K562 (cell line): ENCODE results near the gene B9D2. TPM values are rescaled to one million over a fixed set of nuclear protein-coding genes. Genes with fewer than 3 reads are reported as not detected.

Source experiments
- CHD4 ChIP-seq: fragments of 200-600 bp; sonication (generic); IDR thresholded peaks from 3 replicates; pipeline ENCODE4 v1.6.1; 2012; ENCODE audit warnings: low read depth, mild to moderate bottlenecking, mixed read lengths, low read length, inconsistent platforms; ENCODE audit not compliant: insufficient read depth, insufficient replicate concordance, poor library complexity, severe bottlenecking
- CLOCK ChIP-seq: fragments of 250-450 bp; sonication (Bioruptor Pico); IDR thresholded peaks from 2 replicates; pipeline ENCODE4 v1.4.0; 2020; ENCODE audit warnings: mild to moderate bottlenecking, moderate library complexity, borderline replicate concordance
- DMBX1 ChIP-seq: fragments of 250-450 bp; sonication (Bioruptor Pico); IDR thresholded peaks from 2 replicates; pipeline ENCODE4 v1.8.0; 2022; ENCODE audit warnings: inconsistent platforms, mild to moderate bottlenecking, moderate library complexity, borderline replicate concordance
- FIP1L1 ChIP-seq: fragments of 200-400 bp; formaldehyde crosslinking; IDR thresholded peaks from 2 replicates; pipeline ENCODE4 v1.6.1; 2018; ENCODE audit warnings: mild to moderate bottlenecking, low read depth, low read length; ENCODE audit not compliant: poor library complexity, severe bottlenecking
- ILK ChIP-seq: fragments of 450-650 bp; IDR thresholded peaks from 2 replicates; pipeline ENCODE4 v1.6.1; 2016; ENCODE audit warnings: missing genetic modification characterization, low read depth, mild to moderate bottlenecking, missing compliant biosample characterization, moderate library complexity, borderline replicate concordance
- JUN ChIP-seq, 2 experiments: sonication (generic) in 1 of 2; formaldehyde crosslinking in 1 of 2; IDR thresholded peaks; 2 replicates each; pipeline versions ENCODE4 v1.6.1 to v1.8.0; 2012 to 2022; ENCODE audit warnings: borderline replicate concordance in 2 of 2, mild to moderate bottlenecking in 2 of 2, improper control_type of control experiment in 1 of 2, low read depth in 1 of 2, low read length in 1 of 2, missing genetic modification reagents in 1 of 2
- LEF1 ChIP-seq: fragments of 450-650 bp; IDR thresholded peaks from 2 replicates; pipeline ENCODE4 v1.6.1; 2016; ENCODE audit warnings: mild to moderate bottlenecking
- RBM34 ChIP-seq: fragments of 200-400 bp; formaldehyde crosslinking; IDR thresholded peaks from 2 replicates; pipeline ENCODE4 v1.6.1; 2018; ENCODE audit warnings: low read length, borderline replicate concordance; ENCODE audit not compliant: insufficient read depth
- RBM39 ChIP-seq: fragments of 200-400 bp; formaldehyde crosslinking; optimal IDR thresholded peaks from 2 replicates; pipeline ENCODE3; 2018; ENCODE audit warnings: low read depth, low read length
- RFX5 ChIP-seq: IDR thresholded peaks from 2 replicates; pipeline ENCODE4 v1.6.1; 2011; ENCODE audit warnings: low read depth, mild to moderate bottlenecking, improper control_type of control experiment, low read length
- SRSF3 ChIP-seq: fragments of 200-400 bp; formaldehyde crosslinking; IDR thresholded peaks from 2 replicates; pipeline ENCODE4 v1.6.1; 2016; ENCODE audit warnings: mild to moderate bottlenecking, low read length, moderate library complexity; ENCODE audit not compliant: insufficient read depth
- TCF7 ChIP-seq: sonication (generic); IDR thresholded peaks from 2 replicates; pipeline ENCODE4 v1.6.1; 2016; ENCODE audit warnings: antibody characterized with exemption, borderline replicate concordance
- TRIM28 ChIP-seq: fragments of 450-650 bp; IDR thresholded peaks from 2 replicates; pipeline ENCODE4 v1.6.1; 2017
- ZFP36 ChIP-seq: fragments of 150-350 bp; IDR thresholded peaks from 2 replicates; pipeline ENCODE4 v1.6.1; 2018; ENCODE audit warnings: low read length, low read depth; ENCODE audit not compliant: partially characterized antibody
- ZNF280A ChIP-seq: fragments of 450-650 bp; IDR thresholded peaks from 2 replicates; pipeline ENCODE4 v1.6.1; 2018; ENCODE audit warnings: mild to moderate bottlenecking, low read depth; ENCODE audit not compliant: partially characterized antibody
- ZNF644 ChIP-seq: fragments of 200-800 bp; sonication (Bioruptor generic); IDR thresholded peaks from 2 replicates; pipeline ENCODE4 v1.6.1; 2016; ENCODE audit warnings: low read depth, missing genetic modification characterization, missing compliant biosample characterization
- ZNF778 ChIP-seq: fragments of 450-650 bp; formaldehyde crosslinking; IDR thresholded peaks from 2 replicates; pipeline ENCODE4 v1.4.0; 2020; ENCODE audit warnings: mild to moderate bottlenecking, moderate library complexity
- polyA plus RNA-seq, 8 experiments: library from polyadenylated mRNA; depleted of rRNA in 4 of 8; stranded (reverse) in 5 of 8; unstranded in 3 of 8; fragments of >200 nt; fragmentation: Nextera tagmentation in 2 of 8; fragmentation: Illumina TruSeq in 1 of 8; extraction: Ambion mirVana in 2 of 8; extraction: Trizol in 1 of 8; gene quantifications; 2 replicates each; pipeline versions ENCODE4 v1.2.1 to v1.2.3, GENCODE V29; 2011 to 2014; ENCODE audit warnings: inconsistent platforms in 1 of 8, missing spikeins in 1 of 8
- total RNA-seq, 7 experiments: library from RNA; depleted of rRNA in 6 of 7; stranded (reverse); fragments of >200 nt in 6 of 7; fragmentation: Illumina TruSeq in 2 of 7; extraction: Trizol in 2 of 7; gene quantifications; 2 replicates each; pipeline versions ENCODE4 v1.2.1 to v1.2.3, GENCODE V29; 2011 to 2021; ENCODE audit warnings: low replicate concordance in 1 of 7
- TF ChIP-seq, protein P1 (sequence below): IDR thresholded peaks from 2 replicates; pipeline ENCODE4 v1.6.1; 2011; ENCODE audit warnings: borderline replicate concordance, low read depth, mild to moderate bottlenecking, moderate library complexity, low read length; ENCODE audit not compliant: insufficient read depth, poor library complexity, severe bottlenecking
- TF ChIP-seq, protein P2 (sequence below): fragments of 250-450 bp; sonication (Bioruptor Pico); IDR thresholded peaks from 2 replicates; pipeline ENCODE4 v1.5.0; 2021

B9D2 gene
- total and polyA plus RNA-seq, 9 of the 15 experiments (the other 6 are each of a cell fraction or from before 2014, with no cell fraction given): 0.83 to 6.9 (median 2.8) TPM

DNA sequence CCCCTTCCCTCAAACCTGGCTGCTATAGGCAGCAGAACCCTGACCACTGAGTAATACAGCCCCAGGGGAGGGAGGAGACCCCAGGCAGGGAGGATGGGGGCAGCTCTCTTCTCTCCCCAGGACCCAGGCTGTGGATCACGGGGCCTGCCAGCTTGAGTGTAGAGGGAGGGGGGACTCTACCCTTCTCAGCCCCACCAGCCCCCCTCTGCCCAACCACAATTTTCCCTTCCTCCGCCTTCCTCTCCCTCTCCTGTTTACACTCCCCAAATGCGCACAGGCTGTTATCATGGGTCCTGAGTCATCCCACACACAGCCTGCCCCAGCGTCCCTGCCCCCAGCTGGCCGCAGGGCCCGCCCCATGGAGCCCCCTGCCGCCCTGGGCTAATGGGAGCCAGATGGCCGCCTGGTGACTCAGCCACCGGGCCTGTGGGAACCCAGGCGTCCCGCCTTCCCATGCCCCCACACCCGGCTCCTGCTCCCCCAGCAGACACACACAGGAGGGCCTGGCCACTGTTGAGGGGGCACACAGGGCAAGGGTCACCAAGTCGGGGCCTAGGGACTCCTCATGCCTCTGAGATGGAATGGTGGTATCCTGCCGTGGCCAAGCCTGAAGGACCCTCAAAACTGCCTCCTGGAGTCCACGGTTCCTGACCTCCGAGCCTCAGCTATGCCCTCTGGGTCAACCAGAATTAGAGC, 40.4 kb downstream of the B9D2 start (continued):
- no peak for TF ChIP-seq ZNF280A
- no peak for TF ChIP-seq RBM34
- no peak for TF ChIP-seq FIP1L1
- TF ChIP-seq TRIM28: no peak; the same call in 1 of the 2 replicates
- no peak for TF ChIP-seq SRSF3
- TF ChIP-seq ZFP36: no peak
- no peak for TF ChIP-seq ZNF644 (tag)
- TF ChIP-seq LEF1: peak; percentile 89
- TF ChIP-seq ILK: no peak
- TF ChIP-seq CLOCK (CRISPR knock-in tag): no peak
- peak; percentile 93 for TF ChIP-seq JUN (IDR thresholded peaks at IDR 0.05; ENCODE audit: borderline replicate concordance, low read depth, low read length)
- no peak; the same call in 1 of the 2 replicates for TF ChIP-seq JUN (CRISPR knock-in tag; IDR thresholded peaks at IDR 0.05; ENCODE audit: borderline replicate concordance)
- 0 out of 2 replicates have a peak, but pooled peaks have one; percentile 62 for TF ChIP-seq DMBX1 (CRISPR knock-in tag)
- TF ChIP-seq TCF7: 0 out of 2 replicates have a peak, but pooled peaks have one; percentile 31
- TF ChIP-seq, protein P1, sequence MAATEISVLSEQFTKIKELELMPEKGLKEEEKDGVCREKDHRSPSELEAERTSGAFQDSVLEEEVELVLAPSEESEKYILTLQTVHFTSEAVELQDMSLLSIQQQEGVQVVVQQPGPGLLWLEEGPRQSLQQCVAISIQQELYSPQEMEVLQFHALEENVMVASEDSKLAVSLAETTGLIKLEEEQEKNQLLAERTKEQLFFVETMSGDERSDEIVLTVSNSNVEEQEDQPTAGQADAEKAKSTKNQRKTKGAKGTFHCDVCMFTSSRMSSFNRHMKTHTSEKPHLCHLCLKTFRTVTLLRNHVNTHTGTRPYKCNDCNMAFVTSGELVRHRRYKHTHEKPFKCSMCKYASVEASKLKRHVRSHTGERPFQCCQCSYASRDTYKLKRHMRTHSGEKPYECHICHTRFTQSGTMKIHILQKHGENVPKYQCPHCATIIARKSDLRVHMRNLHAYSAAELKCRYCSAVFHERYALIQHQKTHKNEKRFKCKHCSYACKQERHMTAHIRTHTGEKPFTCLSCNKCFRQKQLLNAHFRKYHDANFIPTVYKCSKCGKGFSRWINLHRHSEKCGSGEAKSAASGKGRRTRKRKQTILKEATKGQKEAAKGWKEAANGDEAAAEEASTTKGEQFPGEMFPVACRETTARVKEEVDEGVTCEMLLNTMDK: no peak
- TF ChIP-seq ZNF778 (CRISPR knock-in tag): no peak
- TF ChIP-seq RBM39: no peak
- peak; percentile 44 for TF ChIP-seq CHD4
- TF ChIP-seq, protein P2, sequence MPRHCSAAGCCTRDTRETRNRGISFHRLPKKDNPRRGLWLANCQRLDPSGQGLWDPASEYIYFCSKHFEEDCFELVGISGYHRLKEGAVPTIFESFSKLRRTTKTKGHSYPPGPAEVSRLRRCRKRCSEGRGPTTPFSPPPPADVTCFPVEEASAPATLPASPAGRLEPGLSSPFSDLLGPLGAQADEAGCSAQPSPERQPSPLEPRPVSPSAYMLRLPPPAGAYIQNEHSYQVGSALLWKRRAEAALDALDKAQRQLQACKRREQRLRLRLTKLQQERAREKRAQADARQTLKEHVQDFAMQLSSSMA: no peak
- TF ChIP-seq RFX5: no peak
